Measurements from ENCODE around the gene PACRG.

The PACRG gene

DNA sequence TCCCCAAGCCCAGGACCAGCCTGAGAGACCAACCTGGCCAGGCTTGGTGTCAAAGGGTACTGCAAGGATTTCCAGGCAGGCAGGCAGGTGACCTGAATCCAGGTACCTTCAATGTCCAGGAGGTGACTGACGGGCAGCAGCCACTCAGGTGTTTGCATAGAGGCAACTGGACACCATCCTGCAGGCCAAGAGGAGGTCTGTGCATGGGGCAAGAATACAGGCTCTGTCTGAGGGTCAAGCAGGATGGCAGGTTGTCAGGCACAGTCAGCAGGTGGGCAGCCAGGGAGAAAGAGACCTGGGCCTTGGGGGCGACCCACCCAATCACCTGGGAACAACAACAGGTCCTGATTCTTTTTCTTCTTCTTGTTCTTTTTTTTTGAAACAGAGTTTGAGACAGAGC lies 527.5 kb downstream of the PACRG start:
- no peak for DNase-seq

DNA sequence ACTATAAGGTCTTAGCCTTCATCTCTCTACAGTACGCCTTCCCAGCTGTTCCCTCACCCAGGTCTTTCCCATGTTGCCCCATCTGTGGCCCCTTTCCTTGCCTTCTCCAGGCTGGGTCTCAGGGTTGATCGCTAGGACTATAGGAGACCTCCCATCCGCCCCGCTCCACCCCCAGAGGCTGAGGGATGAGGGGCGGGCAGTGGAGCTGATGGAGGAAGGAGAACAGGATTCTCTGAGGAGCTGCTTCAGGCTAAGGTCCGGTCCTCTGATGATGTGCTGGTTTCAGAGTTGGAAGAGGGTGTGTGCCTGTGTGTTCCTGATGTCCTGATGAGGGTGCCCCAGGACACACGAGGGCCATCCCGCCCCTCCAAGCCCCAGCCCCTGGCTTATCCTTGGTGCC lies 531.9 kb downstream of the PACRG start:
- no peak for DNase-seq

- DNase-seq: no peak
Measured at GRCh38 chr6:163260111-163260895, 532.5 kb downstream of the PACRG start.

DNA sequence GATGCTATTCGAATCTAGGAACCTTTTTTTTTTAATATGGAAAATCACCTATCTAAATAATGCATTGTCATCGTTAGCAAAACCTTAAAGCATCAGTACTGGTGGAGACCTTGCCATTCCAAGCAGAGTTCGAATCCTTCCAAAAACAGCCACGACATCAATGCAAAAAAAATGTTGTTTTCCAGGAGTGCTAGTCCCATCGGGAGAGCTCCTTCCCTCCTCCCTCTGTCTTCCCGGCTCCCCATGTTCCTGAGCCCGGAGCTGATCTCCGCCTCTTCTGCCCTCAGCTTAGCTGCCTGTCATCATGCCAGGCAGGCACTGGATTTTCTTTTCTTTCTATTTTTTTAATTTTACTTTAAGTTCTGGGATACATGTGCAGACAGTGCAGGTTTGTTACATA lies 533.1 kb downstream of the PACRG start:
- DNase-seq: no peak

- no peak for DNase-seq
Measured at GRCh38 chr6:163261361-163261760, 533.6 kb downstream of the PACRG start.

- no peak for DNase-seq
Measured at GRCh38 chr6:163262080-163262479, 534.3 kb downstream of the PACRG start.

DNA sequence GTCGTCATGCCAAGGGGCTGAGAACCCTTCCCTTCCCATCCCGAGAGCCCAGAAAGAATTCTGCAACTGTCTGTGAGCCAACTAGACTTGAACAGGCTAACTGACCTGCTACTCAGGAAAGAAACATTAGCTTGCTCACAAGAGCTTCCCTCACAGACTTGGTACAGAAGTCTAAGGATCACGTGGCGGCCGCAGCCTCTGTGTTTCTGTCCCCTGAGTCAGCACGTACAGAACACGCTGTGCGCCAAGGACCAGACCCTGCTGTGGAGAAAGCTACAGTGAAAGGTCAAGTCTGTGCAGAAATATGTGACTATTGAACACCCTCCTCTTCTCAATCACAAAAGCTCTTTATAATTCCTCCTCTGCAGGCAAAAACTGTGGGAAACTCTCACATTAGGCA lies 535.4 kb downstream of the PACRG start:
- DNase-seq: no peak

GRCh38 chr6:163263998-163264661 lies 536.4 kb downstream of the PACRG start:
- DNase-seq: no peak

DNA sequence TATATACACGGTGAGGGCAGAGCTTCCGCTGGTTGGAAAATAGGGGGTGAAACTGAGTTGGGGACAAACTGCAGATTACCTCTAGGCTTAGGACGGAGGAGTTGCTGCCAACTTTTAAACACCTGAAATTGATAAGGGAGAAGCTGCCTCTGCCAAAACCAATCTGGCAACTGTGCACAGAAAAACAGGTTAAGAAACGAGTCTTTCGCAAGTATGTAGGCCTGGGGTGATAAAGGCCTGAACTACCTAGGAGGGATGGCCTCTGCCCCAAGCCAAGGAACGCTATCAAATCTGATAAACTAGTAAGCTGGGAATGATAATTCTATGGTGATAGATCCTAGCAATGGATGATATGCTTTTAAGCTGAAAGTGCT lies 536.9 kb downstream of the PACRG start:
- DNase-seq: no peak

DNA sequence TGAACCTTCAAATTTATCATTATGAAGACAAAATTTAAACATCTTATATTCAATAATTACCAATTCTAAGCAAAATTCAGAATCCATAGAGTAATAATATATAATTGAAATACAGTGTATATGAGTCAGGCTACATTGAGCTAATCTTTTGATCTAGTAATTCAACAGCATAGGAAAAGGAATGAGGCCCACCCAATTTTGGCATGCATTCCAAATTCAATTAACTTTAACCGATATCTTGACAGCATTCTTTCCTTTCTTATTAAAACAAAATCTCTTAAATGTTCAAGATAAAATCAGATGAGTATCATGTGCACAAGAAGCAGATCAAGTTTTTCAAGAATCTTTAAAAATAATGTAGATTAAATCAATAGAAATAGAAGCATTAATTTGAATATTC lies 553.9 kb downstream of the PACRG start:
- DNase-seq: no peak

DNA sequence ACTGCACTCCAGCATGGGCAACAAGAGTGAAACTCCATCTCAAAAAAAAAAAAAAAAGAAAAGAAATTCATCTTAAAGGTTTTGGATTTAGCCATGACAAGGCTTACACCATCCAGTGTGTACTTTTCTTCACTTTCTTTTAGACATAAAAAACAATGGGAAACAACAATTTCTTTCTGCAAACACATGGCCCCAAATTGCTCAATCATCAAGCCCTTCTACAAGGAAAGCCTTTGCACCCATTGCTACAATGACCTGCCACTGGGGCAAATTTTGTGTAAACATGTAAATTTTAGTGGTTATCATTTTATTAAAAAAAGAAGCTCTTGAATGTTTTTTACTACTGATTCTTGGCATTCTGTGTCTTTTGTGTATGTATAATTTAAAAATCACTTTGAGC lies 554.9 kb downstream of the PACRG start:
- DNase-seq: no peak

DNA sequence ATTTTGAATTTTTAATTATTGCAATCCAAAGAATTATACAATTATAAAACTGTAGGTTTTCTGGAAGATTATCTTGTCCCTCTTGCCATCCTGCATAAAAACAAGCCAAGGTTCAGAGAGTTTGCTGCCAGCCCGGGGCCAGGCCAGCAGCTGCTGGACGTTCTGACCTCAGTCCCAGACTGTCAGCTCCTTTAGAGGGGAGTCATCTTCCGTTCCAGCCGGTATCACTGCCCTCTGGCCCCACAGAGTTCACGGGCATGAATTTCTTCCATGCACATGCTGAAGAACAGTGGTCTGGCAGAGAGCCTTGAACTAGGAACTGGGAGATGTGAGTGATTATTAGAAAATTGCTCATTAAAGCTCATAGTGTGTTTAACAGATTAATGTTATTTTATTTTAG lies 556.4 kb downstream of the PACRG start:
- DNase-seq: no peak

GRCh38 chr6:163285691-163286090 lies 557.9 kb downstream of the PACRG start:
- DNase-seq: no peak

DNA sequence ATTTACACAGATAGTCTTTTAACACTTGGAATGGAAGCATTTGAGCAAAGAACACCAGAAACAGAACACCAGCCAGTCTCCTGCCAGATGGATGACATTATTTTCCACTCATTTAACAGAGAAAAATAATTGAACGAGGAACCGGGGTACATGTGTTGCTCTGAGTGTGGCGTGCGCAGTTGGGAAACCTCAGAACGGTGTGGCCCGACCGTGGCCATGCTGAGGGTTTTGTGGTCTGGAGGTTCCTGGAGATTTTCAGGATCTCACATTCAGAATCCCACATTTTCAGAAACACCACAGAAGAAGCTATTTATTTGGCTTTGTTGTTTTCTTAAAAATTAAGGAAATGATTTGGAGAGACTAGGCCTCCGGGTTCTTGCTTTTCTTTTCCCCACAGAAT lies 559.9 kb downstream of the PACRG start:
- no peak for DNase-seq

DNA sequence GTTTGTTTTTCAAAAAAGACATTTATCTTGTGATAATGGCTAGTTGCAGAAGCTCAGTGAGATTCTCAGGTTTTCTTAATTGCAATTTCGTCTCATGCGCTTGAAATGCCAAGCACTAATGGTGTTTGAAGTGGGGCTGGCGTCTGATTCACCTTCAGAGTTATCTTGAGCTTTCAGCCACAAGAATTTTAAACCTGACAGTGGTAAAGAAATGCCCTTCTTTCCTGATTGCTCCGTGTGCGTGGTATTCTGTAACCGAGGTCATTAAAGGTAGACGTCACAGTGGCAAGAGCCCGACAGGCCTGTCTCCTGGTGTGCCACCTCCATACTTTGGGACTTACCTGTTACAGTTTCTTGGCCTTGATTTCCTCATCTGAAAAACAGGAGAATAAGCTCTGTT lies 560.3 kb downstream of the PACRG start:
- no peak for DNase-seq

GRCh38 chr6:163288915-163289314 lies 561.1 kb downstream of the PACRG start:
- no peak for DNase-seq

DNA sequence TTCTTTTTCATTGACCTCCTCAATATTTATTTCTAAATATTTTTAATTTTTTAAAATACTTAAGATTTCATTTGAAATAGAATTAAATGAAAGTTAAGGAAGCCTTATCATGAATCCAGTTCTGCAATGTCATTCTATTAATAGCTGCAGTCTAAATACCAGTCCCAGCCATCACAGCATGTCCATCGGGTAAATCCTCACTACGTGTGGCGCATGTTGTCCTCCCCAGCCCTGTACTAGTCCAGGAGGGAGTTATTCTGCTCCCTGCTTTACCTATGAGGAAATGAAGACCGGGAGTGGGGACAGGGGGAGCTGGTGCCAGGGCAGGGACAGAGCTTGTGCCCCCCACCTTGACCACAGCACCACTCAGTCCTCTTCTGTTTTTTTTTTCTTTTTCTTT lies 561.7 kb downstream of the PACRG start:
- DNase-seq: no peak

DNA sequence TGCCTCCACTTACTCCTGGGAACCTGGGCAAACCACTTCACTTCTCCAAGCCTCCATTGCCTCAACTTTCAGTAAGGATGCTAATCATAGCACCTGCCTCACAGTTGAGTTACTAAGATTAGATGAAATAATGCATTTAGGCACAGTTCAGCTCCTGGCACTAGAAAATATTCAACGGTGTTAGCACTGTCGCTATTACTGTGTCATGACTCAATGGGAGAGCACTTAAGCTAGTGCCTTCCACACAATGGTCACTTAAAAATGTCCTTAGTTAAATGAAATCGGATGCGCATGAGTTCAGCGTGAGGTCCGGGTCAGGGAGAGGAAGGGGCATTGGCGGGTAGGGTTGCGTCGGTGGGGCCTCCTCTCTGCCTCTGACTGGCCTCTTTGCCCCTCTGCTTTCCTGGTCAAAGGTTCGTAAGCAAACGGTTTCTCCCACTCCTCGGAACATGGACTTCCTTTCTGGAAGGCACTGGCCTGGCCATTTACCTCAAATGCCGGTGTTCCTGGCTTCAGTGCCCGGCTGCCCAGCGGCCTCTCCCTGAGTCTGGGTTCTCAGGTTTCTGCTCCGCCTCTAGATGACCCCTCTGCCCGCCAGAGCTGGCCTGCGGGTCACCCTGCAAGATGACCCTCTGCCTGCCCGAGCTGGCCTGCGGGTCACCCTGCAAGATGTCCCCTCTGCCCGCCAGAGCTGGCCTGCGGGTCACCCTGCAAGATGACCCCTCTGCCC lies 562.9 kb downstream of the PACRG start:
- DNase-seq: no peak

DNA sequence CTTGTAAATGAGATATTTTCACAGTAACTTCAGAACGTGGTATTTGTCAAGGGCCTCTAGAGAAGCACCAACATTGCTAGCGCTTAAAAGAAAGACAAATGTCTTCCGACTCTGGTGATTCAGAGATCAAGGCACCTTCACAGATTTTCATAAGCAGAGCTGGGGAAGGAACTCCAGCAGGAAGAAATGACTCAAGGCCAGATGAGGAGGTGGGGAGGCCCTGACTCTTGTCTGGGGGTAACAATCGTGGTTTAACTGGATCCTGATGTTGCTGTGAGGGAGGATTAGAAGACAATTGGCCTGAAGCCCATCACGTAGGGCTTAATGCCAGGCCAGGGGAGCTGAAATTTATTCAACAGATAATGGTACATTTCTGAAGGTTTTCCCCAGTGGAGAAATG lies 563.8 kb downstream of the PACRG start:
- DNase-seq: no peak

DNA sequence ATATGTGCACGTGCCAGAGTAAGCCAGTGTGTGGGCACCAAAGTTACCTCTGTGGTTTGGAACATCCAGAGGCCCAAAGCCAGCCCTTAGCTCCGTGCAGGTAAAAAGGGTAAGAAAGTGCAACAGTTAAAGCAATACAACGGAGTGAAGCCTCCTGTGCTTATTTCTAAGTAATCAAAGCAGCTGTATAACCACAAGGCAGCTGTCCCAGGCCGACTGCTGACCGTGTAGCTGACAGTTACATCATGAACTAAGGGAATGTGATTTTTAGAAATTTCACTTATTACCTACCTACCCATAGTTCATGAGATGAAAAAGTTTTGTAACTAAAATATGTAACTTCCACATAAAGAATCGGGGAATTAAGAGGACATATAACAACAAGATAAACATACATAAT lies 565.5 kb downstream of the PACRG start:
- no peak for DNase-seq

DNA sequence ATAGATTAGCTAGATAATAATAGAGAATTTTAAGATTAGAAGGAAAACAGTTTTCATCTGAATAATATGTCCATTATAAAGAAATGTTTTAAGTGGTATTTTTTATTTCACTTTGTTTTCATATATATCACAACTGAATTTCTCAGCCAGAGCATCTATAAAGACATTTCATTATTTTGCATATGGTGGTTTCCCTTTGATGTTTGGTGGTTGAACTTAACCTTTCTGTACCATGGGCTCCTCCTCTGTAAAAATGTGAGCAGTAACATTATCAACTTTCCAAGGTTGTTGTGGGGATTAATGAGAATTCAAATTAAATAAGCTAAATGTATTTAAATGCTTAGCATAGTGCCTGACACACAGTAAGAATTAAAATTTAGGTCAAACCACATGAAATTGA lies 567.0 kb downstream of the PACRG start:
- DNase-seq: no peak

DNA sequence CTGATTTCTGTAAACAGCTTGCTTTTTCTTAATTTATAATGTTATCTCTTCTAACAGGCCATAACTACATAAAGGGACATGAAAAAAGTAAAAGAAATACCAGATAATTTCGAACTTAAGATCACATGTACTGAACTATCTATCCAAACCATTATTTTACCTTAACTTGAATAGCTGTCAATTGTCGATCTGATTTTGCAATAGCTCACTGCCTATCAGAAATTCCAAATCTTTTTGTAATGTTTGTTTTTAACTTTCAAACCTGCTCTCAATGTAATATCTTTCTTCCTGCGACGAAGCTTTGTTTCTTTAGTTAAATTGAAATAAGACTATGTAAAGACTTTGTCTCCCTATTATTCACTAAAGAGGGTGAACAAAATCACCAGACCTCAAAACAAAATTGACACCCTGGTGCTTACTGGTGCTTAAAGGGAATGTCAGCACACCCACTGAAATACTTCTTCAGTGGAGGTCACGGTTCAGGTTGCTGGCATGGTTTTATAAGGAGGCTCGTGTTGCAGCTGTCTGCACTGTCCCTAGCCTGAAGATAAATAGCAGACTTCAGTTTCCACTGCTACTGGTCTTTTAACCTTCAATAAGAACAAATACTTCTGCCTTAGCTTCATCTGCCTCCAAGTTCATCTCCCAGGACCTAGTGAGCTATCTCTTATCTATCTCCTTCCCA lies 569.2 kb downstream of the PACRG start:
- DNase-seq: no peak

GRCh38 chr6:163298079-163298830 lies 570.5 kb downstream of the PACRG start:
- no peak for DNase-seq
